ENCODE measurements around the gene MDFIC. TPM values are rescaled to one million over a fixed set of nuclear protein-coding genes. Genes with fewer than 3 reads are reported as not detected.

MDFIC gene
- total and polyA plus RNA-seq, 2 experiments from 2014 or later, result 10.6 to 18.5 TPM

DNA sequence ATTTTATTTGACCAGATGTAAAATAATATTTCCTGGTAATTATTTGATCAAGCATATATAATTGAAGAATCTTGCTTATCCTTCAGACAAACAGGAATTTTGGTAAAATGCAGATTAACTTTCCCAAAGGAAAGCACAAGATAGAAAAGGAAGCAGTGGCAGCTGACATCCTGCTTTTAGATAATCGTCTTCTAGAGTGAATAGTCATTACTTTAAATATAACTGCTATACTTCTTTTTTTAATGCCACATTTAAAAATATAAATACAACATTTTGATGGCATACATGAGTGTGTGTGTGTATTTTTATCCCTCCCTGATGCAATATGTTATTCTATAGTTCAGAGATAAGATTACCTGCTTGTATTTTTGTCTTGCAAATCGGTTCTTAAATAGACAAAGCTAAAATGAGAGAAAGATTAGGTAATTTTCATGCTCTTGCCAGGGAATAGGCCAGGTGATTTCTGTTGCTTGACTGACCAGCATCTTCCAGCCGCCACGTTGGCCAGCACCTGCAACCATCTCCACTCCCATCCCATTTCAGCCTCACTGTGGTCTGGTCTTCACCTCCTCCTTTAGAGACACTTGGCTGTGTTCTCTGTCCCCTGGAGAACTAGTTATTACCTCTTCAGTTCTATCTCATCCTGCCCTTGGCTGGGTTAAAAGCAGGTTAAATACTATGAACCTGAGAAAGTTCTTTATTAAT lies 58.1 kb downstream of the MDFIC start:
- Histone ChIP-seq H4K20me1 (ENCODE audit: insufficient read depth, poor library complexity, severe bottlenecking) (no peaks in the 10 kb centered on the region), H3K27ac (no peak overlapping the region)

DNA sequence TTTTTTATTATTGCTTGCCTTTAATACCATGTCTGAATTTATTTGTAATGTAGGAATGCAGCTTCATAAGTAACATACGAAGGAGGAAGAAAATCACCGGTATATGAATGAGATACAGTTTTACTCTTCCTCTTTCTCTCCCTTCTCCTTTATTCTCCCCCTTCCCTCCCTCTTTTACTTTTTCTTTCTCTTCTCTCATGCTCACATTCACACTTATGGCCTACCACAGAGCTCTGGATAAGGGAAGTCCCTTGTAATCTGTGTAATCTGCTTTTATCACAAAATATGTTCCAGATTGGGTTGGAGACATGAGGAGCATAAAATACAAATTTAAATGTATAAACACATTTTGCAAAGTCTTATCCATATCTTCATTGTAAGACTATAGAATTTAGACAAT lies 59.4 kb downstream of the MDFIC start:
- Histone ChIP-seq H3K4me3 (no peak overlapping the region), H3K9me2 (replicated peaks; ENCODE audit: insufficient read depth) (no peaks in the 10 kb centered on the region), H3K9me3 (ENCODE audit: low read depth) (no peaks in the 10 kb centered on the region), H3K4me1 (ENCODE audit: insufficient read depth) (no peaks in the 10 kb centered on the region), H3K36me3 (replicated peaks; ENCODE audit: insufficient read depth, low read depth) (no peaks in the 10 kb centered on the region), H4K20me1 (ENCODE audit: insufficient read depth, poor library complexity, severe bottlenecking) (no peaks in the 10 kb centered on the region), H3K4me2 (no peak overlapping the region), H2AFZ (no peak overlapping the region), H3K27ac (no peak overlapping the region), H3K79me2 (no peaks in the 10 kb centered on the region), H3K27me3 (no peaks in the 10 kb centered on the region)
- DNase-seq (ENCODE audit: low spot score), result no peak
- WGBS (ENCODE audit: low lambda C conversion rate, missing lambda C conversion rate), result 91% methylated on average over 2 of the region's 2 CpGs
- TF ChIP-seq EZH2 (IDR thresholded peaks at IDR 0.05; ENCODE audit: borderline replicate concordance) (no peak), EZH2phosphoT487 (IDR thresholded peaks at IDR 0.05; ENCODE audit: low read depth, severe bottlenecking, unreplicated experiment) (no peak), CTCF (IDR thresholded peaks at IDR 0.05; ENCODE audit: poor library complexity) (no peak)

More for the DNA sequence above, 58.1 kb downstream of the MDFIC start:
- Histone ChIP-seq H3K4me3 (no peak overlapping the region), H3K4me2 (no peak overlapping the region), H3K27me3 (no peaks in the 10 kb centered on the region), H3K4me1 (ENCODE audit: insufficient read depth) (no peaks in the 10 kb centered on the region), H3K36me3 (replicated peaks; ENCODE audit: insufficient read depth, low read depth) (no peaks in the 10 kb centered on the region), H3K9me2 (replicated peaks; ENCODE audit: insufficient read depth) (no peaks in the 10 kb centered on the region), H3K79me2 (no peaks in the 10 kb centered on the region), H2AFZ (no peak overlapping the region), H3K9me3 (ENCODE audit: low read depth) (no peaks in the 10 kb centered on the region)
- no peak for DNase-seq (ENCODE audit: low spot score)
- 85% methylated on average over 4 of the region's 4 CpGs for WGBS (ENCODE audit: low lambda C conversion rate, missing lambda C conversion rate)
- TF ChIP-seq CTCF (IDR thresholded peaks at IDR 0.05; ENCODE audit: poor library complexity) (no peak), EZH2 (IDR thresholded peaks at IDR 0.05; ENCODE audit: borderline replicate concordance) (no peak), EZH2phosphoT487 (IDR thresholded peaks at IDR 0.05; ENCODE audit: low read depth, severe bottlenecking, unreplicated experiment) (no peak)

GRCh38 chr7:114985116-114985715 lies 63.3 kb downstream of the MDFIC start:
- DNase-seq (ENCODE audit: low spot score), result no peak
- no peaks in the 10 kb centered on the region for H3K27me3 ChIP-seq
- H3K36me3 ChIP-seq (replicated peaks; ENCODE audit: insufficient read depth, low read depth), result no peaks in the 10 kb centered on the region
- H3K4me2 ChIP-seq, result no peak overlapping the region
- 96% methylated on average over 2 of the region's 2 CpGs for WGBS (ENCODE audit: low lambda C conversion rate, missing lambda C conversion rate)
- H3K4me1 ChIP-seq (ENCODE audit: insufficient read depth), result no peaks in the 10 kb centered on the region
- no peak overlapping the region for H3K4me3 ChIP-seq
- no peaks in the 10 kb centered on the region for H3K9me3 ChIP-seq (ENCODE audit: low read depth)
- no peak overlapping the region for H3K27ac ChIP-seq
- no peaks in the 10 kb centered on the region for H4K20me1 ChIP-seq (ENCODE audit: insufficient read depth, poor library complexity, severe bottlenecking)
- no peaks in the 10 kb centered on the region for H3K79me2 ChIP-seq
- H2AFZ ChIP-seq, result no peak overlapping the region
- no peaks in the 10 kb centered on the region for H3K9me2 ChIP-seq (replicated peaks; ENCODE audit: insufficient read depth)
- no peak for TF ChIP-seq EZH2 (IDR thresholded peaks at IDR 0.05; ENCODE audit: borderline replicate concordance)
- TF ChIP-seq CTCF (IDR thresholded peaks at IDR 0.05; ENCODE audit: poor library complexity), result no peak
- no peak for TF ChIP-seq EZH2phosphoT487 (IDR thresholded peaks at IDR 0.05; ENCODE audit: low read depth, severe bottlenecking, unreplicated experiment)

Measured in hepatocyte (in vitro differentiated cells).